B cell (primary cell): Measurements from ENCODE around the gene WDR5B. TPM values are rescaled to one million over a fixed set of nuclear protein-coding genes. Genes with fewer than 3 reads are reported as not detected.

Source experiments
- ATAC-seq: fragments of 200-7000 bp; cut with Tn5 transposase; one replicate; pipeline ENCODE4 v1.10.0; 2021; ENCODE audit warnings: low read depth, mild to moderate bottlenecking, moderate number of reproducible peaks, moderate library complexity
- CTCF ChIA-PET: fragments of 350-600 bp; sonication (Branson Sonifier 250); formaldehyde crosslinking; loops from one replicate; lab custom pipeline; 2021; ENCODE audit warnings: antibody characterized with exemption, inconsistent platforms; lab: Charles Lee
- POLR2A ChIA-PET: fragments of 350-600 bp; sonication (Branson Sonifier 250); formaldehyde crosslinking; loops from one replicate; lab custom pipeline; 2021; ENCODE audit warnings: antibody characterized with exemption; lab: Charles Lee
- DNase-seq: peaks from one replicate; pipeline ENCODE4 v3.0.0; 2013
- H2AFZ ChIP-seq: 2 replicates; pipeline ENCODE4 v1.6.1; 2012; ENCODE audit warnings: mild to moderate bottlenecking, low read depth, low read length; ENCODE audit not compliant: insufficient read depth, poor library complexity, severe bottlenecking
- H3K27ac ChIP-seq, 2 donors: 1 replicate in 1 of 2; 2 replicates in 1 of 2; pipeline ENCODE4 v1.5.1; 2012 to 2013; ENCODE audit warnings: low read length in 2 of 2, mild to moderate bottlenecking in 2 of 2, moderate library complexity in 1 of 2
- H3K27me3 ChIP-seq, 4 experiments: fragments of 200-600 bp in 1 of 4; sonication (generic) in 1 of 4; replicated peaks in 1 of 4; 1 replicate in 2 of 4; 2 replicates in 2 of 4; pipeline versions ENCODE4 v1.6.1 to v1.7.0; 2013 to 2016; ENCODE audit warnings: low read length in 3 of 4, mild to moderate bottlenecking in 2 of 4, mixed read lengths in 1 of 4, moderate library complexity in 1 of 4; ENCODE audit not compliant: insufficient read depth in 4 of 4, control insufficient read depth in 3 of 4; ENCODE audit errors: control extremely low read depth in 1 of 4
- H3K36me3 ChIP-seq, 2 experiments: replicated peaks in 1 of 2; 1 replicate in 1 of 2; 2 replicates in 1 of 2; pipeline versions ENCODE4 v1.6.1 to v1.7.1; 2013; ENCODE audit warnings: low read length in 1 of 2; ENCODE audit not compliant: insufficient read depth in 2 of 2, control insufficient read depth in 1 of 2; ENCODE audit errors: control extremely low read depth in 1 of 2, extremely low read depth in 1 of 2
- H3K4me1 ChIP-seq, 2 donors: fragments of 200-600 bp in 1 of 2; sonication (generic) in 1 of 2; 1 replicate in 1 of 2; 2 replicates in 1 of 2; pipeline versions ENCODE4 v1.5.1 to v1.6.1; 2013 to 2017; ENCODE audit warnings: low read length in 2 of 2; ENCODE audit not compliant: control insufficient read depth in 2 of 2, insufficient read depth in 2 of 2
- H3K4me2 ChIP-seq: replicated peaks from 2 replicates; pipeline ENCODE3; 2012; ENCODE audit warnings: mild to moderate bottlenecking, low read depth, low read length; ENCODE audit not compliant: poor library complexity, severe bottlenecking
- H3K4me3 ChIP-seq, 5 experiments: fragments of 200-600 bp in 1 of 5; sonication (generic) in 1 of 5; 1 replicate in 3 of 5; 2 replicates in 2 of 5; pipeline versions ENCODE4 v1.5.1 to v1.7.0; 2011 to 2016; ENCODE audit warnings: low read length in 4 of 5, mild to moderate bottlenecking in 4 of 5, low read depth in 2 of 5, control low read depth in 1 of 5, moderate library complexity in 1 of 5; ENCODE audit not compliant: insufficient read depth in 1 of 5; ENCODE audit errors: control extremely low read depth in 1 of 5, extremely low read depth in 1 of 5
- H3K79me2 ChIP-seq: fragments of 200-600 bp; sonication (generic); one replicate; pipeline ENCODE4 v1.6.0; 2016; ENCODE audit warnings: low read length; ENCODE audit not compliant: control insufficient read depth, insufficient read depth
- H3K9ac ChIP-seq: fragments of 200-600 bp; sonication (generic); 2 replicates; pipeline ENCODE4 v1.6.1; 2017; ENCODE audit warnings: mild to moderate bottlenecking, low read length, moderate library complexity
- H3K9me3 ChIP-seq, 3 donors: one replicate each; pipeline versions ENCODE4 v1.6.1 to v1.7.1; 2013; ENCODE audit warnings: low read length in 2 of 3; ENCODE audit not compliant: control insufficient read depth in 2 of 3, insufficient read depth in 1 of 3; ENCODE audit errors: control extremely low read depth in 1 of 3
- H4K20me1 ChIP-seq: 2 replicates; pipeline ENCODE4 v1.6.0; 2012; ENCODE audit warnings: mild to moderate bottlenecking, low read length; ENCODE audit not compliant: insufficient read depth, control insufficient read depth, poor library complexity, severe bottlenecking
- H3K27ac Mint-ChIP-seq: one replicate; pipeline ENCODE4 v1.8.0; 2021; ENCODE audit warnings: mixed read lengths
- H3K27me3 Mint-ChIP-seq: one replicate; pipeline ENCODE4 v1.8.0; 2021; ENCODE audit warnings: mixed read lengths
- H3K4me1 Mint-ChIP-seq: one replicate; pipeline ENCODE4 v1.8.0; 2021; ENCODE audit warnings: mixed read lengths
- H3K4me3 Mint-ChIP-seq: one replicate; pipeline ENCODE4 v1.8.0; 2021; ENCODE audit warnings: mixed read lengths
- H3K9me3 Mint-ChIP-seq: one replicate; pipeline ENCODE4 v1.8.0; 2022; ENCODE audit warnings: mixed read lengths; ENCODE audit not compliant: insufficient read depth
- EZH2 ChIP-seq: IDR thresholded peaks from 2 replicates; pipeline ENCODE4 v1.6.1; 2012; ENCODE audit warnings: borderline replicate concordance, low read depth, mild to moderate bottlenecking, moderate library complexity, low read length; ENCODE audit not compliant: insufficient read depth, poor library complexity, severe bottlenecking
- WGBS: methylation state at CpG from one replicate; pipeline ENCODE4 v1.1.5; 2013; ENCODE audit warnings: missing lambda C conversion rate; ENCODE audit not compliant: insufficient coverage; 5-methylcytosine and 5-hydroxymethylcytosine counted together
- intact Hi-C: fragments of 100-400 bp; cut with micrococcal nuclease; formaldehyde crosslinking; loops from one replicate; pipeline ENCODE4 v1.10.0; 2022
- polyA plus RNA-seq: library from polyadenylated mRNA; depleted of rRNA; stranded (reverse); fragments of >200 nt; gene quantifications from 2 replicates; pipeline ENCODE4 v1.2.3, GENCODE V29; 2012
- total RNA-seq, 2 donors: library from RNA; stranded (reverse); fragments of 120-200 nt in 1 of 2; gene quantifications; 1 replicate in 1 of 2; 2 replicates in 1 of 2; pipeline versions ENCODE4 v1.2.3 to v1.2.4, GENCODE V29; 2013 to 2022
- TF ChIP-seq, protein P1 (sequence below): fragments of 200-600 bp; IDR thresholded peaks from one replicate; pipeline ENCODE4 v1.8.0; 2022; ENCODE audit warnings: antibody characterized with exemption, mild to moderate bottlenecking

Gene WDR5B
- total and polyA plus RNA-seq, 2 donors (not counting 1 experiment from before 2014, with no cell fraction given): 3.5 to 11.6 TPM

DNA sequence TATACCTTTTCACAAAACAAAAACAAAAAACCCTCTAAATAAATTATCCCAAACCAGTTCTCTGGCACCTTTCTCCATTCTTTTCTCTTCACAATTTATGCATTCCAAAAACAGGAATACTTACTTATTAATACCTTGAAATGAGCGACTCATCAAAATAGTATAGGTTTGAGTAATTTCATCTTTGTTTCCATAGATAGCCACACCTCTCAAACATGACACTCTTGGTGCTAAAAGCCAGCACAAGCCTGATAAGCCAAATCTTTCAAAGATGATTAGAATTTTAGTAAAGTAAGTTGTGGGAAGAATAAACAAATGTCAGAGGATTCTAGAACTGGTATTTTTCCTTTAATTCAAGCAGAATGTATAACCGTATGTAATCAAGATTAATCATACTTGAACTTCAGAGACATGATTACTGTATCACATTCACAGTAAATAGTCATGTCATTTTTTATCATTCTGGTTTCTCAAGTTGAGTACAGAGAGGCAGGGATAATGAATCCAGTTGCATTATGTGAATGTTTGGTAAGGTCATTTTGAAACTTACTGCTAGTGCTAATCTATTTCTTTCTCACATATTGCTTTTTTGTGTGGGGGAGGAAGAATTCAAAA, 12.1 kb upstream of the WDR5B start:
- POLR2A ChIA-PET: no interaction called here

GRCh38 chr3:122421836-122422235, 6.0 kb upstream of the WDR5B start:
- DNase-seq: no peak
- Mint-ChIP-seq H3K4me1 (peaks cover 16% of the 10 kb centered on the region), H3K27me3 (no peaks in the 10 kb centered on the region), H3K27ac (no peak overlapping the region), H3K4me3 (no peak overlapping the region), H3K9me3 (no peaks in the 10 kb centered on the region)
- no peak for TF ChIP-seq EZH2
- TF ChIP-seq, protein P1, sequence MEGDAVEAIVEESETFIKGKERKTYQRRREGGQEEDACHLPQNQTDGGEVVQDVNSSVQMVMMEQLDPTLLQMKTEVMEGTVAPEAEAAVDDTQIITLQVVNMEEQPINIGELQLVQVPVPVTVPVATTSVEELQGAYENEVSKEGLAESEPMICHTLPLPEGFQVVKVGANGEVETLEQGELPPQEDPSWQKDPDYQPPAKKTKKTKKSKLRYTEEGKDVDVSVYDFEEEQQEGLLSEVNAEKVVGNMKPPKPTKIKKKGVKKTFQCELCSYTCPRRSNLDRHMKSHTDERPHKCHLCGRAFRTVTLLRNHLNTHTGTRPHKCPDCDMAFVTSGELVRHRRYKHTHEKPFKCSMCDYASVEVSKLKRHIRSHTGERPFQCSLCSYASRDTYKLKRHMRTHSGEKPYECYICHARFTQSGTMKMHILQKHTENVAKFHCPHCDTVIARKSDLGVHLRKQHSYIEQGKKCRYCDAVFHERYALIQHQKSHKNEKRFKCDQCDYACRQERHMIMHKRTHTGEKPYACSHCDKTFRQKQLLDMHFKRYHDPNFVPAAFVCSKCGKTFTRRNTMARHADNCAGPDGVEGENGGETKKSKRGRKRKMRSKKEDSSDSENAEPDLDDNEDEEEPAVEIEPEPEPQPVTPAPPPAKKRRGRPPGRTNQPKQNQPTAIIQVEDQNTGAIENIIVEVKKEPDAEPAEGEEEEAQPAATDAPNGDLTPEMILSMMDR: no peak
- no peaks in the 10 kb centered on the region for H3K27me3 ChIP-seq
- no peak overlapping the region for H3K4me2 ChIP-seq
- intact Hi-C loops: no loop called here
- no peaks in the 10 kb centered on the region for H3K9me3 ChIP-seq
- no peak for ATAC-seq
- H2AFZ ChIP-seq: no peak overlapping the region
- no peaks in the 10 kb centered on the region for H4K20me1 ChIP-seq
- peaks cover 6% of the 10 kb centered on the region in 2 donors for H3K4me1 ChIP-seq
- POLR2A ChIA-PET: no interaction called here
- H3K4me3 ChIP-seq: no peak overlapping the region
- peaks cover 9 to 36% of the 10 kb centered on the region in 2 experiments for H3K36me3 ChIP-seq
- H3K79me2 ChIP-seq: peaks cover 32% of the 10 kb centered on the region
- CTCF ChIA-PET: no interaction called here
- WGBS: no CpG with 5 or more reads among the region's 2 CpGs
- H3K9ac ChIP-seq: no peak overlapping the region
- no peak overlapping the region for H3K27ac ChIP-seq

More for the DNA sequence above, 12.1 kb upstream of the WDR5B start:
- peak overlapping the region; percentile 5 for H3K27ac Mint-ChIP-seq
- ATAC-seq: no peak
- no peak for DNase-seq
- Histone ChIP-seq H3K4me2 (no peak overlapping the region), H3K27ac (peak overlapping the region in 1 of 2 donors; percentile 37), H3K9me3 (peaks cover 1 to 4% (median 4%) of the 10 kb centered on the region in 3 donors), H3K27me3 (no peaks in the 10 kb centered on the region), H3K4me3 (no peak overlapping the region), H2AFZ (no peak overlapping the region), H4K20me1 (no peaks in the 10 kb centered on the region), H3K9ac (no peak overlapping the region), H3K79me2 (peaks cover 8% of the 10 kb centered on the region), H3K36me3 (peaks cover 25 to 44% of the 10 kb centered on the region in 2 experiments), H3K4me1 (no peaks in the 10 kb centered on the region)
- WGBS: no CpG with 5 or more reads among the region's 2 CpGs
- no peaks in the 10 kb centered on the region for H3K9me3 Mint-ChIP-seq
- H3K4me1 Mint-ChIP-seq: no peaks in the 10 kb centered on the region
- no peaks in the 10 kb centered on the region for H3K27me3 Mint-ChIP-seq
- H3K4me3 Mint-ChIP-seq: no peak overlapping the region
- no peak for TF ChIP-seq EZH2
- TF ChIP-seq, protein P1: no peak
- CTCF ChIA-PET: no interaction called here
- intact Hi-C loops: no loop called here
